Measurements from ENCODE around the gene ARHGEF38.

DNA sequence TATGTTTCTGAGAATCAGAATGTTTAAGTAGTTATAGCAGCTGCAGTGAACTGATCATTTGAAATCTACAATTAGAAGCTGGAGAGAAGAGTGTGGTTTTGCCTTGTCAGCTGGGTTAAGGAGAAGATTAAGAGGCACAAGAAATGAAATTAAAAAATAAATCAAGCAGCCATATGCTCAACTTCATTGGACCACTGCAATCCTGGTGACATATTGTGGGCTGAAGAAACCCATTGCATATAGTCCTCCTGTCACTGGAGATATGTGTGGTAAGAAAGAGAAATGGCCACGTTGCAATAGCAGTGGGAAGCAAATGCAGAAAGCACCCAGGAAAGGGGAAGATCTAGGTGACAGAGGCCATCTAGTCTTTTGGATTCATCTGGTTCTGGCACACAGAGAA is 93.0 kb downstream of the ARHGEF38 start:
- no peak for TF ChIP-seq CTCF (IDR thresholded peaks at IDR 0.05; ENCODE audit: insufficient read depth, low read length)
- TF ChIP-seq REST (IDR thresholded peaks at IDR 0.05; ENCODE audit: insufficient replicate concordance, low read depth): no peak

All from HL-60 (cell line).